ENCODE measurements around the gene SUMF1. TPM values are rescaled to one million over a fixed set of nuclear protein-coding genes. Genes with fewer than 3 reads are reported as not detected.

SUMF1 gene
- polyA plus RNA-seq, 3 donors: 25.7 to 80.4 (median 74.2) TPM

GRCh38 chr3:4340411-4341335 lies 126.4 kb downstream of the SUMF1 start:
- no peaks in the 10 kb centered on the region for H3K9me3 ChIP-seq (replicated peaks in 1 of 2; ENCODE audit: control insufficient read depth in 1 of 2, insufficient read depth in 1 of 2, low read length in 2 of 2)
- peak overlapping the region; percentile 45 for H3K4me2 ChIP-seq (replicated peaks; ENCODE audit: extremely low read depth, low read length, poor library complexity, severe bottlenecking)
- peaks cover 10% of the 10 kb centered on the region in 2 donors for H3K4me1 ChIP-seq (ENCODE audit: control insufficient read depth in 1 of 2, insufficient read depth in 2 of 2, low read length in 2 of 2)
- Mint-ChIP-seq H3K27ac (peak overlapping the region in 4 of 7 donors; percentile 7 to 67 (median 40)), H3K9me3 (no peaks in the 10 kb centered on the region), H3K36me3 (peaks cover 20 to 25% of the 10 kb centered on the region in 2 donors), H3K4me1 (peaks cover 11% of the 10 kb centered on the region), H3K4me3 (peak overlapping the region; percentile 88 to 95), H3K27me3 (ENCODE audit: low read depth in 3 of 3) (no peaks in the 10 kb centered on the region)
- no peaks in the 10 kb centered on the region for H3K27me3 ChIP-seq (ENCODE audit: control insufficient read depth in 2 of 2, insufficient read depth in 2 of 2, low read length in 2 of 2)
- H2AFZ ChIP-seq (ENCODE audit: insufficient read depth, low read depth, low read length, poor library complexity, severe bottlenecking): peak overlapping the region; percentile 64
- H3K9ac ChIP-seq (ENCODE audit: insufficient read depth, low read length, poor library complexity, severe bottlenecking): peak overlapping the region; percentile 23
- peak overlapping the region; percentile 28 to 63 (median 53) for H3K4me3 ChIP-seq (replicated peaks in 1 of 3; ENCODE audit: low read depth in 2 of 3, low read length in 3 of 3)
- no peak for TF ChIP-seq CTCF (IDR thresholded peaks at IDR 0.05)
- peaks cover 0 to 6% of the 10 kb centered on the region in 2 donors for H3K36me3 ChIP-seq (replicated peaks in 1 of 2; ENCODE audit: control insufficient read depth in 1 of 2, insufficient read depth in 2 of 2, low read length in 2 of 2)
- intact Hi-C loops (cut with micrococcal nuclease): no loop called here
- 0% methylated on average over 3 of the region's 6 CpGs for WGBS (ENCODE audit: insufficient coverage)
- H4K20me1 ChIP-seq (ENCODE audit: insufficient read depth, low read length): no peaks in the 10 kb centered on the region
- peak overlapping the region in 1 of 2 donors; percentile 16 for H3K27ac ChIP-seq (ENCODE audit: low read depth in 1 of 2, low read length in 2 of 2)
- DNase-seq: peak; percentile 9 to 27 (median 22)
- H3K79me2 ChIP-seq (ENCODE audit: insufficient read depth, low read length): no peaks in the 10 kb centered on the region

GRCh38 chr3:4340077-4340410 lies 127.0 kb downstream of the SUMF1 start:
- Mint-ChIP-seq H3K27ac (no peak overlapping the region), H3K27me3 (ENCODE audit: low read depth in 3 of 3) (no peaks in the 10 kb centered on the region), H3K4me1 (peaks cover 11% of the 10 kb centered on the region), H3K36me3 (peaks cover 19 to 25% of the 10 kb centered on the region in 2 donors), H3K9me3 (no peaks in the 10 kb centered on the region), H3K4me3 (peak overlapping the region; percentile 88 to 95)
- TF ChIP-seq CTCF (IDR thresholded peaks at IDR 0.05): no peak
- Histone ChIP-seq H3K4me3 (replicated peaks in 1 of 3; ENCODE audit: low read depth in 2 of 3, low read length in 3 of 3) (peak overlapping the region in 2 of 3 experiments; percentile 53 to 63), H3K36me3 (replicated peaks in 1 of 2; ENCODE audit: control insufficient read depth in 1 of 2, insufficient read depth in 2 of 2, low read length in 2 of 2) (peaks cover 0 to 6% of the 10 kb centered on the region in 2 donors), H2AFZ (ENCODE audit: insufficient read depth, low read depth, low read length, poor library complexity, severe bottlenecking) (no peak overlapping the region), H3K9ac (ENCODE audit: insufficient read depth, low read length, poor library complexity, severe bottlenecking) (peak overlapping the region; percentile 23), H3K4me2 (replicated peaks; ENCODE audit: extremely low read depth, low read length, poor library complexity, severe bottlenecking) (peak overlapping the region; percentile 45), H3K27ac (ENCODE audit: low read depth in 1 of 2, low read length in 2 of 2) (peak overlapping the region in 1 of 2 donors; percentile 16), H3K4me1 (ENCODE audit: control insufficient read depth in 1 of 2, insufficient read depth in 2 of 2, low read length in 2 of 2) (peaks cover 10% of the 10 kb centered on the region in 2 donors), H3K79me2 (ENCODE audit: insufficient read depth, low read length) (no peaks in the 10 kb centered on the region), H3K9me3 (replicated peaks in 1 of 2; ENCODE audit: control insufficient read depth in 1 of 2, insufficient read depth in 1 of 2, low read length in 2 of 2) (no peaks in the 10 kb centered on the region), H3K27me3 (ENCODE audit: control insufficient read depth in 2 of 2, insufficient read depth in 2 of 2, low read length in 2 of 2) (no peaks in the 10 kb centered on the region), H4K20me1 (ENCODE audit: insufficient read depth, low read length) (no peaks in the 10 kb centered on the region)
- no CpG with 5 or more reads among the region's 4 CpGs for WGBS (ENCODE audit: insufficient coverage)
- intact Hi-C loops (cut with micrococcal nuclease): no loop called here
- no peak for DNase-seq
